ENCODE data around the gene ZNF652.

DNA sequence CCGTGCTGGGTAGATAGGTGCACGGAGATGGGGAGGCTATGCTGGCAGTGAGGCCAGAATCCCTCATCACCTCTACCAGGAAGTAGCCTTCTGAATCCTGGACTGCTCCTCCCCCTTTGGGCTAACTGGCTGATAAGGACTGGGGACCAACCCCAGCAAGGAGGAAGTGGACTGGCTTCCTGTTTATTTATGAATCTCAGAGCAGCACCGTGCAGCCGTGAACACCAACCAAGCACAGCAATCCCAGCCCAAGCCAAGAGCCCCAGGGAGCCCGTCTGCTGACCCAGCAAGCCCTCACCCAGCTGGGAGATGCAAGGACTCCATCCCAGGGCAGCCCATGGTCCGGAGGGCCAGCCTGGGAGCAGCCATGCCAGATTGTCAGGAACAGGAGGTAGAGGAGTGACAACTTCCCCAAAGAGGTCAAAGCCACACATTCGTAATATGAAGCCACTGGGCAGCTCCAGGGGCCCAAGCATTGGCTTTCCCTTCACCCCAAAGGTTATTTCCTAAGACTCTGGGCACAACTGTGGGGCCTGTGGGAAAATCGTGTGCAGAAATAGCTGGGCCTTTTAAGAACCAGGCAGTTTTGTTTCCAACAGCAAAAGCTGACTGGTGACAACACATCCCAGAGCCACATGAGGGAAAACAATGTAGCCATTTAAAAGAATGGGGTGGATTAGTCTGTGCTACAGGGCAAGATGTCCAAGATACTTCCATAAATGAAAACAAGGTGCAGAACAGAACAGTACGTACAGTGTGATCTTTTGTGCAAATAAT is 28.7 kb upstream of the ZNF652 start:
- TF ChIP-seq, protein P1, sequence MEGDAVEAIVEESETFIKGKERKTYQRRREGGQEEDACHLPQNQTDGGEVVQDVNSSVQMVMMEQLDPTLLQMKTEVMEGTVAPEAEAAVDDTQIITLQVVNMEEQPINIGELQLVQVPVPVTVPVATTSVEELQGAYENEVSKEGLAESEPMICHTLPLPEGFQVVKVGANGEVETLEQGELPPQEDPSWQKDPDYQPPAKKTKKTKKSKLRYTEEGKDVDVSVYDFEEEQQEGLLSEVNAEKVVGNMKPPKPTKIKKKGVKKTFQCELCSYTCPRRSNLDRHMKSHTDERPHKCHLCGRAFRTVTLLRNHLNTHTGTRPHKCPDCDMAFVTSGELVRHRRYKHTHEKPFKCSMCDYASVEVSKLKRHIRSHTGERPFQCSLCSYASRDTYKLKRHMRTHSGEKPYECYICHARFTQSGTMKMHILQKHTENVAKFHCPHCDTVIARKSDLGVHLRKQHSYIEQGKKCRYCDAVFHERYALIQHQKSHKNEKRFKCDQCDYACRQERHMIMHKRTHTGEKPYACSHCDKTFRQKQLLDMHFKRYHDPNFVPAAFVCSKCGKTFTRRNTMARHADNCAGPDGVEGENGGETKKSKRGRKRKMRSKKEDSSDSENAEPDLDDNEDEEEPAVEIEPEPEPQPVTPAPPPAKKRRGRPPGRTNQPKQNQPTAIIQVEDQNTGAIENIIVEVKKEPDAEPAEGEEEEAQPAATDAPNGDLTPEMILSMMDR (conservative IDR thresholded peaks at IDR 0.05; ENCODE audit: low read length) = no peak
- TF ChIP-seq EZH2phosphoT487 (IDR thresholded peaks at IDR 0.05; ENCODE audit: borderline replicate concordance) = no peak

Measured in Loucy (cell line).